ENCODE results near the gene AVPR2.

The AVPR2 gene

DNA sequence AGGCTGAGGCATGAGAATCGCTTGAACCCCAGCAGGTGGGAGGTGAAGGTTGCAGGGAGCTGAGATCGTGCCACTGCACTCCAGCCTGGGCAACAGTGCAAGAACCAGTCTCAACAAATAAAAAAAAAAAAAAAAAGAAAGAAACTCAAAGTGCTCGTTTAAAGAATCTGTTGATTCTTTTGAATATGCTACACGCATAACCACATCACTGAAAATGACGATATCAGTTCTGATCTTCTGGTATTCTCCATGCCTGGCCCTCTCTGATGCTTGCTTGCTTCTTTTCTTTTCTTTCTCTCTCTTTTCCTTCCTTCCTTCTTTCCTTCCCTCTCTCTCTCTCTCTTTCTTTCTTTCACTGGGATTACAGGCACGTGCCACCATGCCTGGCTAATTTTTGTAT lies 7.3 kb downstream of the AVPR2 start:
- Histone ChIP-seq H3K4me1 (ENCODE audit: insufficient read depth, low read length) (no peaks in the 10 kb centered on the region), H3K9ac (ENCODE audit: low read depth, low read length) (no peak overlapping the region), H3K27me3 (ENCODE audit: insufficient read depth, low read length, poor library complexity) (no peaks in the 10 kb centered on the region), H2AFZ (ENCODE audit: low read depth, low read length) (no peak overlapping the region), H3K36me3 (ENCODE audit: insufficient read depth, low read length) (peaks cover 55% of the 10 kb centered on the region), H3K4me3 (ENCODE audit: low read depth in 1 of 2, low read length in 2 of 2) (no peak overlapping the region), H3K9me3 (ENCODE audit: insufficient read depth, low read length, severe bottlenecking) (no peaks in the 10 kb centered on the region), H3K79me2 (ENCODE audit: insufficient read depth, low read length) (no peaks in the 10 kb centered on the region), H3K4me2 (ENCODE audit: insufficient read depth, low read length) (no peak overlapping the region), H4K20me1 (ENCODE audit: insufficient read depth, low read length) (peaks cover 17% of the 10 kb centered on the region), H3K27ac (ENCODE audit: low read length) (no peak overlapping the region)
- no peak for ATAC-seq (ENCODE audit: insufficient read depth, low read depth)
- DNase-seq: no peak
- TF ChIP-seq, protein P1, sequence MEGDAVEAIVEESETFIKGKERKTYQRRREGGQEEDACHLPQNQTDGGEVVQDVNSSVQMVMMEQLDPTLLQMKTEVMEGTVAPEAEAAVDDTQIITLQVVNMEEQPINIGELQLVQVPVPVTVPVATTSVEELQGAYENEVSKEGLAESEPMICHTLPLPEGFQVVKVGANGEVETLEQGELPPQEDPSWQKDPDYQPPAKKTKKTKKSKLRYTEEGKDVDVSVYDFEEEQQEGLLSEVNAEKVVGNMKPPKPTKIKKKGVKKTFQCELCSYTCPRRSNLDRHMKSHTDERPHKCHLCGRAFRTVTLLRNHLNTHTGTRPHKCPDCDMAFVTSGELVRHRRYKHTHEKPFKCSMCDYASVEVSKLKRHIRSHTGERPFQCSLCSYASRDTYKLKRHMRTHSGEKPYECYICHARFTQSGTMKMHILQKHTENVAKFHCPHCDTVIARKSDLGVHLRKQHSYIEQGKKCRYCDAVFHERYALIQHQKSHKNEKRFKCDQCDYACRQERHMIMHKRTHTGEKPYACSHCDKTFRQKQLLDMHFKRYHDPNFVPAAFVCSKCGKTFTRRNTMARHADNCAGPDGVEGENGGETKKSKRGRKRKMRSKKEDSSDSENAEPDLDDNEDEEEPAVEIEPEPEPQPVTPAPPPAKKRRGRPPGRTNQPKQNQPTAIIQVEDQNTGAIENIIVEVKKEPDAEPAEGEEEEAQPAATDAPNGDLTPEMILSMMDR (IDR thresholded peaks at IDR 0.05; ENCODE audit: borderline replicate concordance, extremely low read depth, low read length, poor library complexity, severe bottlenecking): no peak
- TF ChIP-seq EZH2 (IDR thresholded peaks at IDR 0.05; ENCODE audit: borderline replicate concordance, low read depth, low read length, severe bottlenecking): no peak

DNA sequence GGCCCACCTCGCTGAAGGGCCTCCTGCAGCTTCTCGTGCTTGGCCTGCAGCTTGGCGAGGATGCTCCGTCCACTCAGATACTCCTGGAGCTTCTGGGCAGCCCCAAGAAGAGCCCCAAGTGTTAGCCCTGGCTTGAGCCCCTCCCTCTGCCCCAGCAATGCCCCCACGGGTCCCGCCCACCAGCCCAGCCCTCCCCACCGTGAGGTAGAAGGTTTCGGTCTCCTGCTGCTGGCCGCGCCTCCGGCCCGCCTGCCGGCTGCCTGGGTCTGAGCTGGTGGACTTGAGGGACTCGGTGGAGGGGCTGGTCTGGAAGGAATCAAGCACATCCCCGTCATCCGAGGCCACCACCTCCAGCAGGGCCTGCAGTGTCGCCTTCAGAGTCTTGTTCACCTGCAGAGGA lies 8.7 kb downstream of the AVPR2 start:
- Histone ChIP-seq H3K9me3 (ENCODE audit: insufficient read depth, low read length, severe bottlenecking) (no peaks in the 10 kb centered on the region), H3K79me2 (ENCODE audit: insufficient read depth, low read length) (0 out of 2 replicates have a peak, but pooled peaks cover 4% of the 10 kb centered on the region), H2AFZ (ENCODE audit: low read depth, low read length) (no peak overlapping the region), H3K9ac (ENCODE audit: low read depth, low read length) (no peak overlapping the region), H3K36me3 (ENCODE audit: insufficient read depth, low read length) (peaks cover 62% of the 10 kb centered on the region), H3K27ac (ENCODE audit: low read length) (no peak overlapping the region), H3K4me3 (ENCODE audit: low read depth in 1 of 2, low read length in 2 of 2) (no peak overlapping the region), H4K20me1 (ENCODE audit: insufficient read depth, low read length) (peaks cover 17% of the 10 kb centered on the region), H3K4me1 (ENCODE audit: insufficient read depth, low read length) (no peaks in the 10 kb centered on the region), H3K27me3 (ENCODE audit: insufficient read depth, low read length, poor library complexity) (no peaks in the 10 kb centered on the region), H3K4me2 (ENCODE audit: insufficient read depth, low read length) (no peak overlapping the region)
- DNase-seq (no peak), ATAC-seq (ENCODE audit: insufficient read depth, low read depth) (no peak)
- TF ChIP-seq EZH2 (IDR thresholded peaks at IDR 0.05; ENCODE audit: borderline replicate concordance, low read depth, low read length, severe bottlenecking): no peak
- TF ChIP-seq, protein P1 (IDR thresholded peaks at IDR 0.05; ENCODE audit: borderline replicate concordance, extremely low read depth, low read length, poor library complexity, severe bottlenecking): no peak

DNA sequence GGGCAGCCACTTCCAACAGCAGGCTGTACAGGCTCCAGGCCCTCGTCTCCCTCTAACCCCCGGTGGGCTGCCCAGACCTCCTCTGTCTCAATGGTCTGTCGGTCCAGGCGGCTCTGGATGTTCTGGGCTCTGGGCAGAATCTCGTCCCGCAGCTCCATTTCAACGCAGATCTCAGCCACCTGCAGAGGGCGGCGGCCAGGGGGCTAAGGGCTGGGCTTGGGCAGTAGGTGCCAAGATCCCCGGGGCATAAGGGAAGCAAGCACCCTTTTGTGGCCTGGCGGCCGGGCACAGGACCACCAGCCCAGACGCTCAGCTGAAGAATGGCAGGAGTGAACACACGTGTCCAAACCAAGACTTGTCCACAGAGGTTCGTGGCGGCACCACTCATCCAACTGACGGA lies 9.2 kb downstream of the AVPR2 start:
- H3K27ac ChIP-seq (ENCODE audit: low read length): no peak overlapping the region
- no peak overlapping the region for H3K4me3 ChIP-seq (ENCODE audit: low read depth in 1 of 2, low read length in 2 of 2)
- peaks cover 17% of the 10 kb centered on the region for H4K20me1 ChIP-seq (ENCODE audit: insufficient read depth, low read length)
- H3K27me3 ChIP-seq (ENCODE audit: insufficient read depth, low read length, poor library complexity): no peaks in the 10 kb centered on the region
- no peak overlapping the region for H2AFZ ChIP-seq (ENCODE audit: low read depth, low read length)
- no peaks in the 10 kb centered on the region for H3K4me1 ChIP-seq (ENCODE audit: insufficient read depth, low read length)
- TF ChIP-seq, protein P1 (IDR thresholded peaks at IDR 0.05; ENCODE audit: borderline replicate concordance, extremely low read depth, low read length, poor library complexity, severe bottlenecking): no peak
- no peak for TF ChIP-seq EZH2 (IDR thresholded peaks at IDR 0.05; ENCODE audit: borderline replicate concordance, low read depth, low read length, severe bottlenecking)
- no peak overlapping the region for H3K4me2 ChIP-seq (ENCODE audit: insufficient read depth, low read length)
- H3K9ac ChIP-seq (ENCODE audit: low read depth, low read length): no peak overlapping the region
- H3K9me3 ChIP-seq (ENCODE audit: insufficient read depth, low read length, severe bottlenecking): no peaks in the 10 kb centered on the region
- no peak for DNase-seq
- no peak for ATAC-seq (ENCODE audit: insufficient read depth, low read depth)
- H3K36me3 ChIP-seq (ENCODE audit: insufficient read depth, low read length): peaks cover 62% of the 10 kb centered on the region
- 0 out of 2 replicates have a peak, but pooled peaks cover 4% of the 10 kb centered on the region for H3K79me2 ChIP-seq (ENCODE audit: insufficient read depth, low read length)

DNA sequence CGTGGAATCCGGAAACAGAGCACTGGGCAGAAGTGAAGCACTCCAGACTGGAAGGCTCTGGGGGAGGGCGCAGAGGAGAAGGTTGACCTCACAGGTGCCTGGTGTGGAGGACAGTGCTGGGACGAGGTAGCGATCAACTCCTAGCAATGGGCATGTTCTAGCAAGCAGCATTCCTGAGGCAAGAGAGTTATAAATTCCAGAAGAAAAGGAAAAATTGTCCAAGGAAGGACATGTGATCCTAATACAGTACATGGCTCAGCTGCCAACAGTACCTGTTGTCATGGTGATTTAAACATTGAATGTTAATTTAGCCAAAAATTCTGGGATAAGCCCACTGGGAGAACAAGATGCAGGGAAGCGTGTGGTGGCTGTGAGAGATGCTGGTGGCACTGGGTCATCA lies 13.4 kb downstream of the AVPR2 start:
- Histone ChIP-seq H3K4me1 (ENCODE audit: insufficient read depth, low read length) (peaks cover 13% of the 10 kb centered on the region), H4K20me1 (ENCODE audit: insufficient read depth, low read length) (peaks cover 38% of the 10 kb centered on the region), H3K27ac (ENCODE audit: low read length) (no peak overlapping the region), H3K79me2 (ENCODE audit: insufficient read depth, low read length) (peaks cover 33% of the 10 kb centered on the region), H3K36me3 (ENCODE audit: insufficient read depth, low read length) (peaks cover 80% of the 10 kb centered on the region), H3K9me3 (ENCODE audit: insufficient read depth, low read length, severe bottlenecking) (no peaks in the 10 kb centered on the region), H3K4me2 (ENCODE audit: insufficient read depth, low read length) (no peak overlapping the region), H2AFZ (ENCODE audit: low read depth, low read length) (no peak overlapping the region), H3K27me3 (ENCODE audit: insufficient read depth, low read length, poor library complexity) (no peaks in the 10 kb centered on the region), H3K4me3 (ENCODE audit: low read depth in 1 of 2, low read length in 2 of 2) (no peak overlapping the region), H3K9ac (ENCODE audit: low read depth, low read length) (no peak overlapping the region)
- TF ChIP-seq EZH2 (IDR thresholded peaks at IDR 0.05; ENCODE audit: borderline replicate concordance, low read depth, low read length, severe bottlenecking): no peak
- TF ChIP-seq, protein P1 (IDR thresholded peaks at IDR 0.05; ENCODE audit: borderline replicate concordance, extremely low read depth, low read length, poor library complexity, severe bottlenecking): no peak
- no peak for DNase-seq
- no peak for ATAC-seq (ENCODE audit: insufficient read depth, low read depth)

Measured in DND-41 (cell line).